Glutamatergic neuron (in vitro differentiated cells): ENCODE measurements around the gene TAS2R39. TPM values are rescaled to one million over a fixed set of nuclear protein-coding genes. Genes with fewer than 3 reads are reported as not detected.
"Not testable (repeated sequence)": the region's sequence is repeated elsewhere in the genome, so short reads cannot be mapped to it uniquely, and the experiment has no call there.

Source experiments
- DNase-seq: peaks from one replicate; pipeline ENCODE4 v3.0.0; 2022
- H3K27ac Mint-ChIP-seq: one replicate; pipeline ENCODE4 v1.8.0; 2020; ENCODE audit warnings: mild to moderate bottlenecking, mixed read lengths, inconsistent platforms; ENCODE audit not compliant: unreplicated experiment
- H3K27me3 Mint-ChIP-seq: one replicate; pipeline ENCODE4 v1.8.0; 2020; ENCODE audit warnings: mild to moderate bottlenecking, moderate library complexity, mixed read lengths, inconsistent platforms; ENCODE audit not compliant: unreplicated experiment
- H3K36me3 Mint-ChIP-seq: one replicate; pipeline ENCODE4 v1.8.0; 2020; ENCODE audit warnings: mild to moderate bottlenecking, mixed read lengths, inconsistent platforms; ENCODE audit not compliant: unreplicated experiment
- H3K4me1 Mint-ChIP-seq: one replicate; pipeline ENCODE4 v1.8.0; 2020; ENCODE audit warnings: mild to moderate bottlenecking, low read depth, mixed read lengths, inconsistent platforms; ENCODE audit not compliant: unreplicated experiment
- H3K4me3 Mint-ChIP-seq: one replicate; pipeline ENCODE4 v1.8.0; 2020; ENCODE audit warnings: mild to moderate bottlenecking, mixed read lengths, inconsistent platforms; ENCODE audit not compliant: unreplicated experiment
- H3K9me3 Mint-ChIP-seq: one replicate; pipeline ENCODE4 v1.8.0; 2020; ENCODE audit warnings: mild to moderate bottlenecking, moderate library complexity, mixed read lengths, inconsistent platforms; ENCODE audit not compliant: unreplicated experiment
- CTCF ChIP-seq: fragments of 200-600 bp; sonication (generic); IDR thresholded peaks from one replicate; pipeline ENCODE4 v1.5.0; 2021; ENCODE audit not compliant: partially characterized antibody, unreplicated experiment
- long read RNA-seq: library from polyadenylated mRNA; unstranded; transcript quantifications from one replicate; pipeline ENCODE4 v2.0.0, GENCODE V29; 2020; ENCODE audit not compliant: unreplicated experiment
- total RNA-seq: library from RNA; stranded (reverse); fragmentation: NEBNext Ultra II Directional; extraction: Animal tissue kit (Norgen Biotek cat#: 25700); gene quantifications from one replicate; pipeline ENCODE4 v1.2.1, GENCODE V29; 2021; ENCODE audit not compliant: unreplicated experiment

Gene TAS2R39
- not detected for total RNA-seq
- long read RNA-seq: 0 reads

GRCh38 chr7:143183024-143183423 lies at the start of gene TAS2R39:
TAS2R39 (plus strand) TSS chr7:143183419; CDS start chr7:143183419, 0 bp downstream.
- DNase-seq: no peak
- no peak within 1 kb of the TSS for H3K27ac Mint-ChIP-seq
- H3K4me3 Mint-ChIP-seq: no peak within 1 kb of the TSS
- no peaks in the 10 kb centered on the region for H3K27me3 Mint-ChIP-seq
- no peaks in the 10 kb centered on the region for H3K36me3 Mint-ChIP-seq
- H3K4me1 Mint-ChIP-seq: no peaks in the 10 kb centered on the region
- no peak for TF ChIP-seq CTCF
- no peaks in the 10 kb centered on the region for H3K9me3 Mint-ChIP-seq

- no peak overlapping the region for H3K27ac Mint-ChIP-seq
- H3K9me3 Mint-ChIP-seq: peaks cover 2% of the 10 kb centered on the region
- no peaks in the 10 kb centered on the region for H3K4me1 Mint-ChIP-seq
- H3K36me3 Mint-ChIP-seq: peaks cover 4% of the 10 kb centered on the region
- no peak overlapping the region for H3K4me3 Mint-ChIP-seq
- H3K27me3 Mint-ChIP-seq: no peaks in the 10 kb centered on the region
- no peak for TF ChIP-seq CTCF
- no peak for DNase-seq
These were observed 36.1 kb upstream of the TAS2R39 start for GRCh38 chr7:143147070-143147469.

GRCh38 chr7:143148050-143148449 lies 35.2 kb upstream of the TAS2R39 start:
- Mint-ChIP-seq H3K27me3 (no peaks in the 10 kb centered on the region), H3K4me1 (no peaks in the 10 kb centered on the region), H3K36me3 (peaks cover 4% of the 10 kb centered on the region), H3K9me3 (peaks cover 2% of the 10 kb centered on the region), H3K27ac (no peak overlapping the region), H3K4me3 (no peak overlapping the region)
- no peak for DNase-seq
- no peak for TF ChIP-seq CTCF

DNA sequence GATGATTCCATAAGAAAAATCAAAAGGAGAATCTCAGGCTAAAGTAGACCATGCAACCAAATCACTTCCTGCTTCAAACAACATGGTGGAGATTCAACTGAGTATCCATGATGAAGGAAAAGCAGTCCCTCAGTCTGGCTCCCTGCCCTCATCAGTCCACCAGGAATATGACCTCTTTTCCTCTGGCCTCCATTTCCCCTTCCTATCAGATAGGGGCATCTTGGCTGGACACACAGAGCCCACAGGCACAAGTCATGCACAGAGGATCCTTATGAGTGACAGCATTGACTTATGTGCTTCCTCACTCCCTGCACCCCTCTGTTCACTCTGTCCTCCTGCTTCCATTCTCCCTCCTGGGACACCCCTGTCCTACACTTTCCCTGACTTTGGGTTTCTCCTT lies 34.6 kb upstream of the TAS2R39 start:
- Mint-ChIP-seq H3K4me1 (no peaks in the 10 kb centered on the region), H3K36me3 (peaks cover 4% of the 10 kb centered on the region), H3K27me3 (no peaks in the 10 kb centered on the region), H3K27ac (no peak overlapping the region), H3K9me3 (peaks cover 2% of the 10 kb centered on the region), H3K4me3 (no peak overlapping the region)
- TF ChIP-seq CTCF: no peak
- no peak for DNase-seq

GRCh38 chr7:143150696-143151095 lies 32.5 kb upstream of the TAS2R39 start:
- H3K4me1 Mint-ChIP-seq, H3K27me3 Mint-ChIP-seq, DNase-seq, H3K9me3 Mint-ChIP-seq, H3K27ac Mint-ChIP-seq, H3K4me3 Mint-ChIP-seq, H3K36me3 Mint-ChIP-seq: not testable (repeated sequence)

- not testable (repeated sequence) for H3K9me3 Mint-ChIP-seq, H3K27me3 Mint-ChIP-seq, H3K4me3 Mint-ChIP-seq, H3K27ac Mint-ChIP-seq, DNase-seq, H3K4me1 Mint-ChIP-seq, H3K36me3 Mint-ChIP-seq
These were observed 24.6 kb upstream of the TAS2R39 start for GRCh38 chr7:143158617-143159016.
